ENCODE results near the gene COPA.

DNA sequence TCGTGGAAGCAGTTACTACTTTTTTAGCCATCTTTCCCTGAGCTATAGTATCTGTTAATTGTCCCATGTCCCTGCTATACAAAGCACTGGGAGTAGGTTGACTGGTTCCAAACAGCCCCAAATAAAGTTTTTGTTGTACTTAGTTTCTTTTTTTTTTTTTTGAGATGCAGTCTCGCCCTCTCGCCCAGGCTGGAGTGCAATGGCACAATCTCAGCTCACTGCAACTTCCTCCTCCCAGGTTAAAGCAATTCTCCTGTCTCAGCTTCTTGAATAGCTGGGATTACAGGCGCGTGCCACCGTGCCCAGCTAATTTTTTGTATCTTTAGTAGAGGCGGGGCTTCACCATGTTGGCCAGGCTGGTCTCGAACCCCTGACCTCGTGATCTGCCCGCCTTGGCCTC is 3.4 kb upstream of the COPA start:
- TF ChIP-seq TAF1 (IDR thresholded peaks at IDR 0.05; ENCODE audit: borderline replicate concordance, low read depth, low read length): no peak
- TF ChIP-seq POLR2A (IDR thresholded peaks at IDR 0.05; ENCODE audit: low read depth, low read length): no peak
- no peak for TF ChIP-seq POLR2AphosphoS5 (IDR thresholded peaks at IDR 0.05; ENCODE audit: low read depth, low read length)
